ENCODE data around the gene MSRB1.
"Not testable (repeated sequence)": the region's sequence is repeated elsewhere in the genome, so short reads cannot be mapped to it uniquely, and the experiment has no call there.

Gene MSRB1

GRCh38 chr16:1915732-1916639 lies 27.0 kb downstream of the MSRB1 start:
- DNase-seq = no peak

- no peak for DNase-seq
Measured at GRCh38 chr16:1914988-1915387, 28.0 kb downstream of the MSRB1 start.

- no peak for DNase-seq
Measured at GRCh38 chr16:1914084-1914608, 28.9 kb downstream of the MSRB1 start.

- no peak for DNase-seq
Measured at GRCh38 chr16:1913327-1914083, 29.5 kb downstream of the MSRB1 start.

- no peak for DNase-seq
Measured at GRCh38 chr16:1912215-1912543, 30.8 kb downstream of the MSRB1 start.

DNA sequence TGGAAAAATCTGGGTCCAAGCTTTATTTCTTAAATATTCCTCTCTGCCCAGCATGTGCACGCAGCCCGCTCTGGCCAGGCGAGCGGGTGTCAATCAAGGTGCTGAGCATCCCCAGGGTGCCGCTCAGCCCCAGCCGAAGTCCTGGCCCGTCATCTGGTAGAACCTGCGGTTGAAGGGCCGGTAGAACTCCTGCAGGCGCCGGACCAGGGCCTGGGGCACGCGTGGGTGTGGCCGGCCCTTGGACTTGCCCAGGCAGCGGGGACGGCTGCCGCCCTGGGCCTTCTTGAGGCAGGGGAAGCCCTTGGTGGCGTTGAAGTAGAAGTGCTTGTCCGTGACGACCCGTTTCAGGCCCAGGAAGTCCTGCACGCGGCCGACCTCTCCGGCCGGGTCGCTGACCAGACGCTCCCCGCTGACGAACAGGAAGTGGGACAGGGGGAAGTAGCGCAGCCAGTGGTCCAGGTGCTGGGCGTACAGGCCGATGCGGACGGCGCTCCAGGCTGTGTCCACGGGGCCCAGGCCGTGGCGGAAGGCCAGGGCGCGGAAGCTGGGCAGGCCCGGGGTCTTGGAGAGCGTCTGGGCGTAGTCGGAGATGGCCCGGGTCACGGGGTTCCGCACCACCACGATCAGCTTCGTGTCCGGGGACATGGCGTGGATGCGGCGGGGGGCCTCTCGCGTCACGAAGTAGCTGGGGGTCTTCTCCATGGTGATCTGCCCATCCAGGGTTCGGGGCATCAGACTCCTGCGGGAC lies 31.4 kb downstream of the MSRB1 start:
- DNase-seq = no peak

GRCh38 chr16:1909561-1910231 lies 33.3 kb downstream of the MSRB1 start:
- DNase-seq = no peak

- DNase-seq = no peak
Measured at GRCh38 chr16:1908983-1909382, 34.0 kb downstream of the MSRB1 start.

GRCh38 chr16:1908184-1908583 lies 34.8 kb downstream of the MSRB1 start:
- DNase-seq = no peak

DNA sequence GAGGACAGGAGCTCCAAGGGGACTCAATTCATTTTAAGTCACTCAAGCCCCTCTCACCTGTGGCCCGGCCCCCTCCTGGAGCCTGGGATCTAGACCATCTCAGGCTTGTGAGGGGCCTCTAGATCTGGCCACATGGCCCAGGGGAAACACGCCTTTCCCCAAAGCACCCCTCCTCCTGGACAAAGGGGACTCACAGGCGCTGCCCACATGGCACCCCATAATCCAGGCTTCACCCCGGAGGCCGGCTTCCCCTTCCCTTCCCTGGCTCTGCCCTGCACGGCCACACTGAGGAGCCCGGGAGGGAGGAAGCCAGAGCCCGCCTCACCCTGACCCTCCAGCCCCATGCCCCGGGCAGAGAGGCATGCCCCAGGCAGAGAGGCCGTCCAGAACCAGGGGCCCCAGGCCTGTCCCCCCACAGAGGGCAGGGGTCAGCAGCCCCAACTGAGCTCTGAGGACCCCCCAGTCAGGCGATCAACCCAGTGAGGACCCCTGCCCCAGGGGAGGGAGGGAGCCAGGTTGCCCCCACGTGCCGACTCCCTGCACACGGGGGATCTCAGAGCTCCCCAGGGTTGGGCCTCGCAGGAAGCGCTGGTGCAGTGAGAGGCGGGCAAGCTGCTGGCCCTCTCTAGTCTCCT lies 35.7 kb downstream of the MSRB1 start:
- no peak for DNase-seq

- no peak for DNase-seq
Measured at GRCh38 chr16:1906846-1907165, 36.2 kb downstream of the MSRB1 start.

GRCh38 chr16:1906055-1906845 lies 36.7 kb downstream of the MSRB1 start:
- no peak for DNase-seq

- DNase-seq = no peak
Measured at GRCh38 chr16:1903845-1904840, 38.9 kb downstream of the MSRB1 start.

- DNase-seq = no peak
Measured at GRCh38 chr16:1903220-1903574, 39.8 kb downstream of the MSRB1 start.

DNA sequence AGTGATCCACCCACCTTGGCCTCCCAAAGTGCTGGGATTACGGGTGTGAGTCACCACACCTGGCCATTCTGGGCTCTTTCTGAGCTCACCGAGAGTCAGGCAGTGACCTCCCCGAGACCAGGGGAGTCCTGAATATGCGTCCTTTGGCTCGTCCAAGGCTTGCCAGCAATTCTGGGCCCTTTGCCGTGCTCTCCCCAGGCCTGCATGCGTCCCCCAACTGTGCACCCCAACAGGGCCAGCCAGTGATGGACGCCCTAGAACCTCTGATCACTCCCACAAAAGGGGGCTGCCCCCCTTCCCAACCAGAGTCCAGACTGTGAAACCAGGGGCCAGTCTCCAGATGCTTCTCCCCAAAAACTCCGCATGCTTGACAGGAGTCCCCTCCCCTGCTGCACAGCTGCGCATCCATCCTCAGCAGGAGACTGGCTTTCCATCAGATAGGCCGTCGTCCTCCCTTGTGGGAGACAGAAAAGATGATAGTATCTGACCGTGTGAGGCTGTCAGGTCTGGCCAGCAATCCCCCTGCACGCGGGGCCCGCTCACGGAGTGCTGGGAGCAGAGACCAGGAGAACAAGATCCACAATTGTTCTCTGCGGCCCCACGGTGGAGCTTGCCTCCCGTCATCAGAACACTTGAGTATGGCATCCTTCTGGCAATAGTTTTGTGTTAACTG lies 40.3 kb downstream of the MSRB1 start:
- no peak for DNase-seq

DNA sequence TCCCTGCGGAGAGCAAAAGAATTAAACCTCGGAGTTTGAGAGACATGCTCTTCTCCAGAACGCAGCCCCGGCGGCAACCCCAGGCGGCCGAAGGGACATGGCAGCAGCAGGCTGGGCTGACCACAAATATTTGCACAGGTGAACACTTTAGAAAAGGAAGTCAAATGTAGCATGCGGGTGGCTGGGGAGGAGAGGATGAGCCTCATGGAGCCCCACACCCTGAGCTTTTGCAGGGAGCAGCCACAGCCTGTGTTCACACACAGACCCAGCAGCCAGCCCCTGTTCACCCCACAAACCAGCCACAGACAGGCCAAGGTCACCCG lies 42.6 kb downstream of the MSRB1 start:
- no peak for DNase-seq

DNA sequence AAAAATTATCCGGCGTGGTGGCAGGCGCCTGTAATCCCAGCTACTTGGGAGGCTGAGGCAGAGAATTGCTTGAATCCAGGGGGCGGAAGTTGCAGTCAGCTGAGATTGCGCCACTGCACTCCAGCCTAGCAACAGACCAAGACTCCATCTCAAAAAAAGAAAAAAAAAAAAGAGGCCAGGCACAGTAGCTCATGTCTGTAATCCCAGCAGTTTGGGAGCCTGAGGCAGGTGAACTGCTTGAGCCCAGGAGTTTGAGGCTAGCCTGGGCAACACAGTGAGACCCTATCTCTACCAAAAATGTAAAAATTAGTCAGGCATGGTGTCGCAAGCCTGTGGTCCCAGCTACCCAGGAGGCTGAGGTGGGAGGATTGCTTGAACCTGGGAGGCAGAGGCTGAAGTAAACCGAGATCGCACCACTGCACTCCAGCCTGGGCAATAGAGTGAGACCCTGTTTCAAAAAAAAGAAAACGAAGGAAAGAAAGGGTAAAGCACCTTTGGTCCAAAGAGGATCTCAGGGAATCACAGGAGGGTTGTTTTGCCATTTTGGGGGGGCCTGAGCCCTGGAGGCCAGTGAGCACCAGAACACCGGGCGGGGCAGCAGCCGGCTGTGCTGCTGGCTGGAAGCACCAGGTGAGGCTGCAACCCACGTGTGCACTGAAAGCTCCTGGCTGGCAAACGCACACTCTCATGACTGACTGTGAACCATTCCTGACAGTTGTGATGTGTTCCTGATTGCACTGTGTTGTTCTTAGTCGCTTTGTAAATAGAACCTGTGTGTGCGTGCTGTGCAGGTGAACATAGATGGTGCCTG lies 43.2 kb downstream of the MSRB1 start:
- DNase-seq = no peak

DNA sequence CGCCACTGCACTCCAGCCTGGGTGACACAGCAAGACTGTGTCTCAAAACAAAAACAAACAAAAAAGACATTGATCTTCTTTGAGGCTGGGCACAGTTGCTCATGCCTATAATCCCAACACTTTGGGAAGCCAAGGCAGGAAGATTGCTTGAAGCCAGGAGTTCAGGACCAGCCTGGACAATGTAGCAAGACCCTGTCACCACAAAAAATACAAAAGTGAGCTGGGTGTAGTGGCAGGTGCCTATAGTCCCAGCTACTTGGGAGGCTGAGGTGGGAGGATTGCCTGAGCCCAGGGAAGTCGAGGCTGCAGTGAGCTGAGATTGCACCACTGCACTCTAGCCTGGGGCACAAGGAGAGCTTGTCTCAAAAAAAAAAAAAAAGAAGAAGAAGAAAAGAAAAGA lies 45.3 kb downstream of the MSRB1 start:
- DNase-seq = not testable (repeated sequence)

Measured in NCI-H2171 (cell line).